Measurements from ENCODE around the gene KASH5.

Gene KASH5

DNA sequence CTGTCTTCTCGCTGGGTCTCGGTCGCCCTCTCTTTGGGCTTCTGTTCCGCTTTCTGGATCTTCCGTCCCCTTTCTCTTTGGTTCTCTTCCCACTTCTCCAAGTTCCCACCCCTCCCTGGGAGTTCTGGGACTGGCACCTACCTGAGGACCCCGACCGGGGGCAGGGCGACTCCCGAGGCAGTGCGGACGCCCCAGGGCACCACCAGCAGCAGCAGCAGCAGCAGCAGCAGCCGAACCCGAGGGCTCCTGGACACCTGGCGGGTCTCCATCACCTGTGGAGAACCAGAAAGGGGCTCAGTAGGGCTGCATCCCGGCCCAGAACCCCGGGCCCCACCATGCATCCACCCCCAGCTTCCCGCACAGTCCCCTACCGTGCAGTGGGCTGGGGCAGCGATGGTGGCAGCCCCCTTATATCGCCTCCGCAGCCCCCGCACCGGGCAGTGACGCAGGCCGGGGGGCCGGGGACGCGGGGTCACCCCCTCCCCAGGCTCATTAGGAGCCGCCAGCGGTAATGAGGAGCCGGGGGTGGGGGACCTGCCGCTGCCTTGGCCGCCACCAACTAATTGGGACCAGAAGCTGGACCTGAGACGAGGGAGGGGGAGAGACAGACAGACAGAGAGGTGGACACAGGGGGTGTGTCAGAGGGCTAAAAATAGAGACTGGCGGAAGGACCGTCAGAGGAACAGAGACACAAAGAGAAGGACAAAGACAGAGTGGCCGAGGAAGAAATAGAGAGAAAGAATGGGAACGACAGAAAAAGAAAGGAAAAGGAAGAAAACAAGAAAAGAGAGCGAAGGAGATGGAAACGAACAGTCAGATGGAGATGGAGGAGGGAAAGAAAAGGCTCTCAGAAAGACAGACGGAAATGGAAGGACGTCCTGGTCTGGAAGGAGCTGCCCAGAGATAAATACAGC, 35.3 kb downstream of the KASH5 start, which contains the start of gene PTH2:
TSS of gene PTH2 (minus strand) at position 371 of the 914 bp plus-strand sequence. CDS start at position 269, 102 bp downstream.
- DNase-seq = no peak

DNA sequence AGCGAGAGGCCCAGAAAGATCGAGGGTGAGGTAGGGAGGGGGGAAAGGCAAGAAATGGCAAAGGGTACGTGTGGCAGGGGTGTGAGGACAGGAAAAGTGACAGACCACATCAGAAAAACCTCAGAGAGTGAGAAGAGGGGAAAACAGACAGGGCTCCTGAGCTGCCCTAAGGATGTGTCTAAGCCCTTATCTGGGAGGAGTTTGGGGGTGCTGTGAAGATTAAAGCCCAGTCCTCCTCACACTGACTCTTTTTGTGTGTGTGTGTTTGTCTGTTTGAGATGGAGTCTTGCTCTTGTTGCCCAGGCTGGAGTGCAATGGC, 35.9 kb downstream of the KASH5 start:
- DNase-seq = no peak

GRCh38 chr19:49425178-49425577, 37.1 kb downstream of the KASH5 start, which contains the start of gene GFY:
TSS of gene GFY (plus strand) at chr19:49425388. CDS start at chr19:49426431, 1,043 bp downstream.
- no peak for DNase-seq

DNA sequence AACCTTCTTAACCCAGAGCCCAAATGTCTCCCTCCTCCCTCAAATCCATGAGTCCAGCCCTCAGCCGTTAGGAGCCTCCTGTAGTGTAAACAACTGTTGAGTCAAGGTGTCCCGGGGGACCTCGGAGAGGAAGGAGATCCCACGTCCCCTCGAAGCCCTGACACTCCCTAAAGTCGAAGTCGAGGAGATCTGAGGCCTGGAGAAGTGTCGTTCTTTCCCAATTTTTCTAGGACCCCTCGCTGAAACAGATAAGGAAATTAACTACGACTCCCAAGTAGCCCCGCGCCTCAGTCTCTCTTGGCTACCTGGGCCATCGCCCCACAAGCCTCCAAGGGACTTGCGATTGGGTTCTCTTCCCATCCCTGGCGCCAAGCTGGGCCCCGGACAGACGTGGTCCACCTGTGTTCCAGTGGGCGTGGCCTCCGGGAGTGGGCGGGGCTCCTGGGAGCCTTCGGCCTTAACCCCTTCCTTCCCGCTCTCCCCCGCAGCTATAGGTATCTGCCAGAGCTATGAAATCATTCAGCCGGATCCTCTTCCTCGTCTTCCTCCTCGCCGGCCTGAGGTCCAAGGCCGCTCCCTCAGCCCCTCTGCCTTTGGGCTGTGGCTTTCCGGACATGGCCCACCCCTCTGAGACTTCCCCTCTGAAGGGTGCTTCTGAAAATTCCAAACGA, 38.0 kb downstream of the KASH5 start:
- DNase-seq = no peak

- DNase-seq = no peak
These were observed 39.3 kb downstream of the KASH5 start for GRCh38 chr19:49427339-49427738.

DNA sequence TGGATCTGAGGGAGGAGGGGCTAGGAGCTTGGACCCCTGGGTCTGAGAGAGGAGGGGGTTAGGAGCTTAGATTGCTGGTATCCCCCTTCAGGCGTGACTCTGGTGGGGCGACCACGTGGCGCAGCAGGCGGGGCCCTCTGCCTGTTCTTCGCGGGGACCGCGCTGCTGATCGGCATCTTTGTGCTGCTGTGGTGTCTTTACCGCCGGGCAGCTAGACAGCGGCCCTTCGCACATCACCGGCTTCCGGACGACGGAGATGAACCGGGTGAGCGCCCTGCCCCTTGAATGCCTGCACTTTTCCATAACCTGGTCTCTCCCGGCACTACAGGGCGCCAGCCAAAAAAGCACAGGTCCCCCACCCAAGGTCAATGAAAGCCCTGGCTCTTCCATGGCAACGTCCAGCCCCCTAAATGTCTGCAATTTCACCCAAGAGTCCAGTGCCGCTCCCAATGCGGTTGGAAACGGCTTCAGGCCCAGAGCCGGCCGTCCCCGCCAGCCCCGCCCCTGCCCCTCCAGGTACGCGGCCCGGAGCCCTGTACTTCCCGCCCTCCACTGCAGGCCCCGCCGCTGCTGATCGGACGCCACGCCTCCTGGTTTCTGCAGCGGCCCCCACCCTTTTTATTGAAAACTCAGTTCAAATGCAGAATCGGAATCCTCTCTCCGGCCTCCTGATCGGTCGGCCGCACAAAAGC, 40.0 kb downstream of the KASH5 start:
- DNase-seq = no peak

- no peak for DNase-seq
These were observed 40.8 kb downstream of the KASH5 start for GRCh38 chr19:49428547-49429451.

GRCh38 chr19:49430172-49430677, 42.2 kb downstream of the KASH5 start:
- DNase-seq = no peak

DNA sequence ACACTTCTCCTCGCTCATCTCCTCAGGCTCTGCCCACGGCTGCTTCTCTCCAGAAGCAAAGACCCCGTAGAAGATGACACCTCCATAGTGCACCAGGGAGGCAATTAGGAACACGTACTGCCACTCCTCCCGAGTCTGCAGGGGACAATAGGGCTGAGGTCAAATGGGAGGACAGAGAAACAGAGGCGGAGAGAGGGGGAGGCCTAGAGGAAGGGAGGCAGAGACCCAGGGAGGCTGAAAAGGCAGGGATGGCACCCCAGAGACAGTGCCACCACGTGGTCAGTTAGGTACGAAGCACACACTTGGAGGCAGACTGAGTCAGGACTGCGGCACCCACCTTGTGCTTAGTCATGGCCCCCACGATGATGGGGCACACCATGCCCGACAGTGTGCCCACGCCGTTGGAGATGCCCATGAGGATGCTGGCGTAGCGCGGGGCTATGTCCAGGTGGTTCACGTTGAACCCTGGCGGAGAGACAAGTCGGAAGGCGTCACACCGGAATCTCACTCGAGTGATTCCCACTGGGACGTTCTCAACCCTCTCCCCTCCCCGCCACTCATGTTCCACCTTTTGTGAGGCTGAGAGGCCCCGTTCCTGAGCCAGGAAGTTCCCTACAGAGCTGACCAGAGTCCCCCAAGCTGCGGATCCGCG, 42.8 kb downstream of the KASH5 start:
- no peak for DNase-seq

- no peak for DNase-seq
These were observed 43.3 kb downstream of the KASH5 start for GRCh38 chr19:49431330-49431749.

DNA sequence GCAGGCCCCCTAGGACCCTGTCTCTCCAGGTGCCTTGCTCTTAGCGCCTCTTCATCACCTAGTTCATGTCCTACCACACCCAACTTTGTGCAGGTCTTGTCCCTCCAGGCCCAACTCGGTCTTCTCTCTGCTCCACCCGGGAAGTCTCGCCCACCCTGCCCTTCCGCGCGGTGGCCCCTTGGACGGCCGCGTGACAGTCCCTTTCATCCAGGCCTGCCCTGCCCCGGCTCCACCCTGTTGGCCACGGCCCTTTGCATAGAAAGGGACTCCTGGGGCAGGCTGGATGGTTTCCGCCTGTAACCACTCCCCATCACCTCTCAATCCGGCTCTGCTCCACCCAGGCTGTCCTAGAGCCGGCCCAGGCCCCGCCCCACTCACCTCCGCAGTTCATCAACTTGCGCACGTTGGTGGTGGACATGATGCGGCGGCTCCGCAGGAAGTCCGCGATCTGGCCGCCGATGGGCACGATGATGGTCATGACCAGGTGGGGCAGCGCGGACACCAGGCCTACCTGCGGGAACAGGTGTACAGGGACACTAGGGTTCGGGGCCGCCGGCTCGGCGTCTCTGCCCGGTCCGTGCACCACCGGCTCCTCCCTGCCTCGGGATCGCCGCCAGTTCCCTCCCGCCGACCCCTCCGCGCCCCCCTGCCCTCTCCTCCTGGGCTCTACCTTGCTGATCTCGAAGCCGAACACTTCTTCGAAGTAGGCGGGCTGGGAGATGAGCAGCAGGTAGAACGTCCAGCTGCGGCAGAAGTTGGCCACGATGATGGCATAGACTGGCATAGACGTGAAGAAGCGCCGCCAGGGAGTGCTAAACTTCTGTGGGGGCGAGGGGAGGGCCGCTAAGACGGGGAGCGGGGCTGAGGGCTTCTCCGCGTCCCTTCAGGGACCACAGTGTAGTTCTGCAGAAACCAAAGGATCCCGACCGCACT, 44.4 kb downstream of the KASH5 start:
- DNase-seq = no peak

GRCh38 chr19:49433240-49433901, 45.3 kb downstream of the KASH5 start:
- DNase-seq = no peak

DNA sequence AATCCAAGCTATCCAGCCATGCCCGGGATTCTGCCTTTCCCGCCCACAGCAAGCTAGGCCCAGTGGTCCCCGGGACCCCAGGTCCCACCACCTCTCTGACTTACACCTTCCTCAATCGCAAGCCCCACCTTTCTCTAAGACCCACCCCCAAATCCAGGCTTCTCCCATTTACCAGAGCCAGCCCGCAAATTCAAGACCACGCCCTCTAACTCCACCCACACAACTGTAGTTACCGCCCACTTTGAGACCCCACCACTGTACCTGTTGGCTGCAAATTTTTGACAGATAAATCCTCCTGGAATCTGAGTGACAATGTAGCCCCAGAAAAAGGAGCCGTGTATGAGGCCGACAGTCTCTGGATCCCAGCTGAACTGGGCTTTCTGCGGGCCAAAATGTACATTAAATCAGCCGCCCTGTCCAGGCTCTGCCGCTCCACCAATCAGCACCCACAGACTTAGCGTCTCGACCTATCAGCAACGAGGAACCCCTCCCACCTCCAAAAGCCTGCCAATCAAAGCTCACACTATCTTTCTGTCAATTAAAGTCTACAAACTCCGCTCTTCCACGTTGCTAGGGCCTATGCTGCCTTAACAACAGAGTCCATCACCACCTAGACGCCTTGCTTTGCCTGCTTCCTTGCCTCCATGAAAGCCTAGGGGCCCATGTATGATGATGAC, 47.0 kb downstream of the KASH5 start:
- DNase-seq = no peak

GRCh38 chr19:49435670-49436069, 47.6 kb downstream of the KASH5 start:
- no peak for DNase-seq

DNA sequence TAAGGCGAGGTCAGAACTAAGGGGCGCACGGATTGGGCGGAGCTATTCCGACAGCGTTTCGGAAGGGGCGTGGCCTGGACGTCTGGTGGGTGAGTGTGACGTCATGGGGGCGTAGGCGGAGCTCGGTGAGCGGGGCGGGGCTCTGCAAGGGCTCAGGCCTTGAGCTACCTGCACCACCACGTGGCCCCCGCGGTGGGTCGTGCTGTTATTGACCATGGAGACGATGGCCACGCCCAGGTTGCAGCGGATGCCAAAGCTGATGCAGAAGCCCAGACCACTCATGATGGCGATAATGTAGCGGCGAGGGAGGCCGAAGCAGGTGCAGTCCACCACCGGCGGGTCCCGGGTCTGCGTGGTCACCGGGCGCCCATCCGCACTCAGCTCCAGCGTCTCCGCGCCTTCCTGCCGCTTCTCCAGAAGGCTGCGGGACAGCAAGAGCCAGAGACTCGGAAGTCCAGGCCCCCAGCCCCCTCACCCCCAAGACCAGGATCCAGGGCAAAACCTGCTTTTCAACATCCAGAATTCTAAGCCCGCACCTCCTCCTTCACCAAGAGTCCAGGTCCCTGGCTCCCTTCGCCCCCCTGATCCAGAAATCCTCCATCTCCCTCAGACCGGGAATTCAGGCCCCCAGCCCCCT, 48.5 kb downstream of the KASH5 start:
- DNase-seq = no peak

GRCh38 chr19:49437231-49437630, 49.2 kb downstream of the KASH5 start:
- DNase-seq = no peak

DNA sequence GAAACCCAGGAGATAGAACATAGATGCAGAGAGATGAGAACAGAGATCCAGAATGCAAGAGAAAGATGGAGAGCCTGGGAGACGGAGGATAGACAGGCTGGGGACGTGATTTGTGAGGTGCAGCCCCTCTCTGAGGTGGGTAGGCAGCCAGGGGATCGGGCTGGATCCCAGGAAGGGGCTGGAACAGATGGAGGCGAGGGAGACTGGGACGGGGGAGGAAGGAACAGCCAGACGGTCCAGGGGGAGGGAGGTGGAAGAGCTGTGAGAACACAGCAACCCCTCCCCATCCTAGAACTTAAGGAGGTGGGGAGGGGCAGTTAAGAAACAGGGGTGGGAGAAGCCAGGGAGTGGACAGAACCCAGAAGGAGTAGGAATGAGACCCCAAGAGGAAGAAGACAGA, 50.2 kb downstream of the KASH5 start:
- no peak for DNase-seq

- no peak for DNase-seq
These were observed 51.8 kb downstream of the KASH5 start for GRCh38 chr19:49439836-49440235.

All from NCI-H1105 (cell line).